Subcutaneous abdominal adipose tissue (tissue), 5 donors: ENCODE results near the gene DEAF1.

ENCODE experiments used
- H3K27ac ChIP-seq: one replicate; pipeline ENCODE4 v1.7.0; 2013; ENCODE audit warnings: low read depth, mild to moderate bottlenecking, inconsistent platforms, low read length, moderate library complexity
- H3K27me3 ChIP-seq, 5 donors: one replicate each; pipeline ENCODE4 v1.7.0; 2013; ENCODE audit warnings: low read length in 5 of 5, inconsistent platforms in 1 of 5; ENCODE audit not compliant: control insufficient read depth in 5 of 5, insufficient read depth in 4 of 5
- H3K36me3 ChIP-seq, 5 donors: one replicate each; pipeline ENCODE4 v1.7.0; 2013; ENCODE audit warnings: low read length in 5 of 5; ENCODE audit not compliant: control insufficient read depth in 5 of 5, insufficient read depth in 5 of 5
- H3K4me1 ChIP-seq, 5 donors: one replicate each; pipeline ENCODE4 v1.7.0; 2013; ENCODE audit warnings: low read length in 5 of 5, mild to moderate bottlenecking in 3 of 5, moderate library complexity in 1 of 5; ENCODE audit not compliant: control insufficient read depth in 5 of 5, insufficient read depth in 5 of 5
- H3K4me3 ChIP-seq, 5 donors: one replicate each; pipeline ENCODE4 v1.7.0; 2013; ENCODE audit warnings: low read length in 5 of 5, low read depth in 1 of 5
- H3K9ac ChIP-seq, 5 donors: one replicate each; pipeline ENCODE4 v1.7.0; 2013; ENCODE audit warnings: low read length in 5 of 5, mild to moderate bottlenecking in 4 of 5, moderate library complexity in 3 of 5
- H3K9me3 ChIP-seq, 5 donors: one replicate each; pipeline ENCODE4 v1.7.0; 2013; ENCODE audit warnings: low read length in 5 of 5; ENCODE audit not compliant: control insufficient read depth in 5 of 5
- donor health status: healthy.
- donor health status: healthy.
- donor health status: healthy.
- donor health status: healthy.
- donor health status: healthy.

DEAF1 gene

DNA sequence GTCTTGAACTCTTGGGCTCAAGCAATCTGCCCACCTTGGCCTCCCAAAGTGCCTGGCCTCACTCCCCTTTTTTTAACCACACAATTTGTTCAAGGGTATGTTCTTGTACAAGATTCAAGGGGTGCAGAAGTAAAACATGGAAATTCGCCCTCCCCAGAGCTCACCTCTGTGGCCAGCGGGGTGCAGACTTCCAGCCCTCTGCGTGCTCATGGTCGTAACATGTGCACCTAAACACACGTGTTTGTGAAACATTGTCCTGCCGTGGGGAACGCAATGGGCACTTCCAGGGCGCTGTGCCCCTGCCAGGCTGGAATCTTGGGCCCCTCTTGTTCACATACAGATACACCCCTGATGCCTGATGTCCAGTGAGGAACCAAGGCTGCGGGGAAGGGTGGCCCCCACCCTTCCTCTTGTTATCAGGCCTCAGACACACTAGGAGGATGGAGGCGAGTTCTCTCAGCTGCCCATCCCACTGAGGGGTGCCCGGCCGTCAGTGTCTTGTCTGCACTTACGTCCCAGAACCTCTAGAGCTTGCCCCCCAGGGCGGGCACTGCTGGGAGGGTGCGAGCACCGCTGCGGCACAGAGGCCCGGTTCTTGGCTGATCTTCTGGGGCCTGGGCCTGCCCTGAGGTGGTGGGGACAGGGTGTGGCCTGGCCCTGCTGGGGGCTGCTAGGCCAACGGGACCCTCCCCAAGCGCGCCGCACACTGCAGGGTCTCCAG is 6.9 kb upstream of the DEAF1 start:
- Histone ChIP-seq H3K4me1 (peaks cover 0 to 52% (median 39%) of the 10 kb centered on the region in 5 donors), H3K27ac (no peak overlapping the region), H3K36me3 (peaks cover 0 to 37% (median 24%) of the 10 kb centered on the region in 5 donors)

DNA sequence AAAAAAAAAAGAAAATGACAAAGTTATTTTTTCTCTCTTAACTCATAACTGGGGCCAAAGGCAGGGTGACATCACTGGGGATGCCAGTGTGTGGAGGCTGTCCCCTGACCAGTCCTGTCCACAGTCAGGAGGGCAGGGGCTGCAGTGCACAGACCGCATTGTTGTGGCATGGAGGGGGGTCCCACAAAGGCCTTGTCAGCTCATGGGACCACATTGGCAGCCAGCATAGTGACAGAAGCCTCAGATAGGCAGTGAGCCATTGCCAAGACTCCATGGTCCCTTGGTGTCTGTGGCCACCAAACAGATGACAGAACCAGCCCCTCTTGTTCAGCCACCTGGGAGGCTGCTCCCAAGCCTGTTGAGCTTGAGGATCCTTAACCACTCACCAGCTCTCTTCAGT is 4.7 kb upstream of the DEAF1 start:
- Histone ChIP-seq H3K36me3 (peaks cover 0 to 37% (median 24%) of the 10 kb centered on the region in 5 donors), H3K4me1 (peaks cover 0 to 43% (median 34%) of the 10 kb centered on the region in 5 donors), H3K27ac (no peak overlapping the region)

More for the DNA sequence above, 6.9 kb upstream of the DEAF1 start:
- H3K4me3 ChIP-seq: no peak overlapping the region
- no peaks in the 10 kb centered on the region for H3K9me3 ChIP-seq
- peaks cover 4 to 12% (median 11%) of the 10 kb centered on the region in 5 donors for H3K27me3 ChIP-seq
- H3K9ac ChIP-seq: no peak overlapping the region

DNA sequence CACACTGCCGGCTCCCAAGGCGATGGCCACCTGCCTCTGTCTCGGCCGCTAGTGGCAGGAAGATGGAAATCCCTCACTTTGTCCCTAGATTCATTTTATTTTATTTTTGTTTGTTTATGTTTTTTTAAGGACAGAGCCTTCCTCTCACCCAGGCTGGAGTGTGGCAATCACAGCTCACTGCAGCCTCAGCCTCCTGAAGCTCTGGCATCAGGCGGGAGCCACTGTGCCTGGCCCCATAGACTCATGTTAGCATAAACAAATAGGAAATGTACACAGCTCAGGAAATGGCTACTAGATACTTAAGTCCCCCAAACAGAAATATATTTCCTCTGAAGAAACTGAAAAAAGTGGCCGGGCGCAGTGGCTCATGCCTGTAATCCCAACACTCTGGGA is 4.1 kb upstream of the DEAF1 start:
- H3K9ac ChIP-seq: no peak overlapping the region
- no peak overlapping the region for H3K4me3 ChIP-seq
- H3K27ac ChIP-seq: no peak overlapping the region
- H3K27me3 ChIP-seq: no peaks in the 10 kb centered on the region
- H3K36me3 ChIP-seq: peaks cover 0 to 32% (median 21%) of the 10 kb centered on the region in 5 donors
- no peaks in the 10 kb centered on the region for H3K9me3 ChIP-seq
- peaks cover 0 to 48% (median 35%) of the 10 kb centered on the region in 5 donors for H3K4me1 ChIP-seq

More for the DNA sequence above, 4.7 kb upstream of the DEAF1 start:
- no peaks in the 10 kb centered on the region for H3K27me3 ChIP-seq
- peak overlapping the region in 1 of 5 donors; percentile 20 for H3K9ac ChIP-seq
- H3K4me3 ChIP-seq: no peak overlapping the region
- H3K9me3 ChIP-seq: no peaks in the 10 kb centered on the region

DNA sequence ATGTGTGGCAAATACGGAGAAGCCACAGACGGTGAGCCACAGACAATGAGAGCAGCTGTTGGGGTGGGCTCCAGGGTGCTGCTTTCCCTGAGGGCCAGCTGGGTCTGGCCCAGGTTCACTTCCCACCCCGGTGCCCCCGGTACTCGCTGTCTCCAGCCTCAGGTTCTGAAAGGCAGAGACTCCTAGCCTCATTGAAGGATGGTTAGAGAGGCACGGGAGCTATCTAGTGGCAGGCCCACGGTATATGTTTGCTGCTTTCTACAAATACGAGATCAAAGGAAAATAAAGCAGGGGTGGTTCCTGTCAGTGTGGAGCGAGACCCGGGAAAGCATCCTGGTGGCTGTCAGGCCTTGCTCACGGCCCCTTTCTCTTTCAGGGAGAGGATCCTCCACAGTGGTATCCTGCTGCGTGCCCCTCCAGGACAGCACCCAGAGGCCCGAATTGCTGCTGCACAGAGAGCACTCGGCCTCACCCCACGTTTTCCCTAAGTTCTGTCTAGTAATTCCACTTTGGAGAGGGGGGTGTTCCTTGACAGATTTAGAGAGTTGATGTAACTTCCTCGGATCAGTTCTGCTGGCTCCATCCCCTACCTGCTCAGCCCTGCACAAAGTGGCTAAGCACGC is 3.6 kb upstream of the DEAF1 start:
- Histone ChIP-seq H3K27me3 (no peaks in the 10 kb centered on the region), H3K9ac (peak overlapping the region in 1 of 5 donors; percentile 31), H3K9me3 (no peaks in the 10 kb centered on the region), H3K27ac (peak overlapping the region; percentile 95), H3K36me3 (peaks cover 0 to 30% (median 19%) of the 10 kb centered on the region in 5 donors), H3K4me3 (no peak overlapping the region), H3K4me1 (peaks cover 0 to 53% (median 40%) of the 10 kb centered on the region in 5 donors)

DNA sequence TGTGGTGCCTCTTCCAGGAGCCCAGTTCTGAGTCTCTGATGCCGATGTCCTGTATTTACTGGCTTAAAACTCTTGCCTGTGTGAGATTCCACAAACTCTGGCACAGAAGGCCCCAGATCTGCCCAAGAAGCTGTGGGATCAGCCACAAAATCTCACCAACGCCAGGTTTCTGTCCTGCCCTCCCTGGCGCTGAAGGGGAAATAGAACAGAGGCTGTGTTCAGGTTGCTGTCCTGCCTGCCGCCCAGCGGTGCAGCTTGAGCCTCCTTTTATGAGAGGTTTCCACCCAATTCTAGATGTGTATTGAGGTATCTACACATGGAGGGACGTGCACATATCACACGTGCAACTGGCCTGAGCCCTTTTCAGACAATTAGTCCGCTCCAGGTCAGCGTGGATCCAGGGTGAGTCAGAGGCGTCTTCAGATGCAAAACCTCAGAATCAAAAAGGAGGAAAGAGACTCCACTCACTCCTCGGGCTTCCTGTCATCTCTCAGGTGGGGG is 2.8 kb upstream of the DEAF1 start:
- Histone ChIP-seq H3K9me3 (no peaks in the 10 kb centered on the region), H3K27ac (peak overlapping the region; percentile 95), H3K27me3 (no peaks in the 10 kb centered on the region), H3K4me3 (peak overlapping the region in 1 of 5 donors; percentile 16), H3K4me1 (peaks cover 0 to 52% (median 42%) of the 10 kb centered on the region in 5 donors), H3K36me3 (peaks cover 0 to 27% (median 16%) of the 10 kb centered on the region in 5 donors), H3K9ac (peak overlapping the region; percentile 4 to 56 (median 24))

DNA sequence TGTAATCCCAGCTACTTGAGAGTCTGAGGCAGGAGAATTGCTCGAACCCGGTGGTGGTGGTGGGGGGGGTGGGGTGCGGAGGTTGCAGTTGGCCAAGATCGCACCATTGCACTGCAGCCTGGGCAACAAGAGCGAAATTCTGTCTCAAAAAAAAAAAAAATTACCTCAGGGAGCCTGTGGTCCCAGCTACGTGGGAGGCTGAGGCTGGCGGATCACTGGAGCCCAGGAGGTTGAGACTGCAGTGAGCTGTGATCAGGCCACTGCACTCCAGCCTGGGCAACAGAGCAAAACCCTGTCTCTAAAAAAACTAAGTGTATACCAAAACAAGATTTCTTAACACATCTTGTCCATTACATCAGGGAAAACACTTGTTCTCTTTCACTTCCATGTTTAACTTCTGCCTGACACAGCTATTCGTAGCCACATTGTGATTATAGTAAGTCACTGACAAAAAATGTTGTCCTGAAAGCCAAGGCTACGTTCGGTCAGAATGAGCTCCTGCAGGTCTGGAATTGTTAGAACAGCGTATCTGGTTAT is 2.0 kb upstream of the DEAF1 start:
- peaks cover 0 to 24% (median 13%) of the 10 kb centered on the region in 5 donors for H3K36me3 ChIP-seq
- H3K27me3 ChIP-seq: no peaks in the 10 kb centered on the region
- peak overlapping the region in 2 of 5 donors; percentile 83 to 88 for H3K4me3 ChIP-seq
- peaks cover 0 to 45% (median 35%) of the 10 kb centered on the region in 5 donors for H3K4me1 ChIP-seq
- H3K9ac ChIP-seq: peak overlapping the region in 3 of 5 donors; percentile 4 to 56 (median 39)
- peak overlapping the region; percentile 95 for H3K27ac ChIP-seq
- H3K9me3 ChIP-seq: no peaks in the 10 kb centered on the region

DNA sequence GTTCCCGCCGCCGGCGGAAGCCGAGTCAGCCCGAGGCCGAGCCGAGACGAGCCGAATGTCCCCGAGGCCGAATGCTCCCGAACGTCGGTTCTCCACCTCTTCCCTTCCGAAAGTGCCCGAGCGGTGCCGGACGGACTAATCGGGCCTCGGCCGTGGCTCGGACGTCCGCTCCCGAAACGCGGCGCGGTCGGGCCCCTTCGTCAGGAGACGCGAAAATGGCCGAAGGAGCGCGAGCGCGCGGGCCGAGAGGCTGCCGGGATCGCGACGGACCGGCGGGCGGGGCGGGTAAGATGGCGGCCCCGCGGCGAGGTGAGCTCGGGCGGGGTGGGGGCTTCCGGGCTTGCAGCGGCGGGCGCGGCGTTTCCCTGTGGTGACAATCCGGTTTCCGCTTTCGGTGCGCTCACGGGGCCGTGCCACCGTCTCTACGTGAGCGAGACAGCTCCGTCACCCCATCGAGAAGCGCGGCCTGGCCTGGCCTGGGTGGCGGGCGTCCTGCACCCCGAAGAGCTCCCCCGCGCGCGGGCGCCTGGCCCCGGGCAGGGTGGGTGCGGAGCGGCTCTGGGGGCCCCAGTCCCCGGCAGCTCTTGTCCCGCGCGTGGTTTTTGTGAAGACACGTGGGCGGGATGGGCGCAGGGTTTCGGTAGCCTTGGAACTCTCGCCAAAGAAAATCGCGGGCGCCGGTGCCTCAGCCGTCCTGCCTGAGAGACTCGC is 671 bp upstream of the DEAF1 start, which contains the start of gene TMEM80:
TSS of gene TMEM80 (plus strand) at position 279 of the 711 bp plus-strand sequence. CDS start at position 291, 12 bp downstream.
- Histone ChIP-seq H3K4me1 (peaks cover 0 to 45% (median 35%) of the 10 kb centered on the region in 5 donors), H3K9me3 (no peaks in the 10 kb centered on the region), H3K27me3 (no peaks in the 10 kb centered on the region), H3K4me3 (peak within 1 kb of the TSS; percentile 78 to 88 (median 83)), H3K36me3 (peaks cover 0 to 18% (median 10%) of the 10 kb centered on the region in 5 donors), H3K9ac (peak within 1 kb of the TSS; percentile 63 to 99 (median 92)), H3K27ac (peak within 1 kb of the TSS; percentile 95)

DNA sequence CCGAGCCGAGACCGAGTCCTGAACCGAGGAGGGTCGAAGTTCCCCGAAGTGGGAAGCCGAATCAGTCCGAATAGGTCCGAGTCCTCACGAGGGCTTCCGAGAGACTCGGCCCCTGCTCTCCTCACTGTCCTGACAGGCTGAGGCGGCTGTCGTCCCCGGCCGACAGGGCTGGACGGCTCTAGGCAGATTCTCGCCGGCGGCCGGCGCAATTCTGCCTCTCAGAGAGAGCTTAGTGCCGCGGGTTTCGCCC is 191 bp upstream of the DEAF1 start:
- Histone ChIP-seq H3K4me3 (peak overlapping the region in 4 of 5 donors; percentile 78 to 88 (median 81)), H3K27ac (peak overlapping the region; percentile 95), H3K27me3 (no peaks in the 10 kb centered on the region), H3K9me3 (no peaks in the 10 kb centered on the region), H3K36me3 (peaks cover 0 to 14% (median 7%) of the 10 kb centered on the region in 5 donors), H3K4me1 (peaks cover 0 to 45% (median 35%) of the 10 kb centered on the region in 5 donors), H3K9ac (peak overlapping the region; percentile 19 to 99 (median 92))

DNA sequence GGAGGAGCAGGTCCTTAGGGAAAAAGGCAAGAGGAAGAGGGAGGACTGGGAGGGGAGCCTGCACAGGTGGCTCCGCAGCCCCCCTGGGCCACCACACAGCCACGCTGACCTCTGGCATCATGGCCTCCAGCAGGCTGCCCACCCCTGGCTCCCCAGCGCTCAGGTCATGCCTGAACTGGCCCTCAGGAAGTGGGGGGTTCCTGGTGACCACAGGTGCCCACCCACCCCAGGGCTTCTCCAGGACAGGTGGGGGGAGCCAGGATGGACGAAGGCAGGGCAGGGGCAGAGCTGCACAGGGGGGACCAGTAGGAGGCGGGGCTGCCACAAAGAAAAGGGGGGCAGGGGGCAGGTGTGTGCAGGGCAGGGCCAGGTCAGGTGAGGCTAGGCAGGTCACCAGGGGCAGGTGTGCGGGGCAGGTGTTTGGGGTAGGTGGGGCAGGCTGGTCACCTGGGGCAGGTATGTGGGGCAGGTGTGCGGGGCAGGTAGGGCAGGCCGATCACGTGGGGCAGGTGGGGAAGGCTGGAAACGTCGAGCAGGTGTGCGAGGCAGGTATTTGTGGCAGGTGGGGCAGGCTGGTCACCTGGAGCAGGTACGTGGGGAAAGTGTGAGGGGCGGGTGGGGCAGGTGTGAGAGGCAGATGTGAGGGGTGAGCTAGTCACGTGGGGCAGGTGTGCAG is 997 bp downstream of the DEAF1 start:
- peaks cover 0 to 45% (median 35%) of the 10 kb centered on the region in 5 donors for H3K4me1 ChIP-seq
- H3K9ac ChIP-seq: peak overlapping the region in 4 of 5 donors; percentile 26 to 72 (median 44)

More for the DNA sequence above, 997 bp downstream of the DEAF1 start:
- H3K4me3 ChIP-seq: peak overlapping the region in 4 of 5 donors; percentile 32 to 88 (median 62)
- peak overlapping the region; percentile 44 for H3K27ac ChIP-seq
- no peaks in the 10 kb centered on the region for H3K27me3 ChIP-seq
- no peaks in the 10 kb centered on the region for H3K9me3 ChIP-seq
- peaks cover 0 to 14% (median 7%) of the 10 kb centered on the region in 5 donors for H3K36me3 ChIP-seq
